ENCODE data around the gene KPNA1. TPM values are rescaled to one million over a fixed set of nuclear protein-coding genes. Genes with fewer than 3 reads are reported as not detected.

The KPNA1 gene
- total RNA-seq (10 to 100 TPM; 23.7 to 42.0 TPM), polyA plus RNA-seq (10 to 100 TPM; 20.7 to 23.3 TPM)

GRCh38 chr3:122514123-122515019, at the start of gene KPNA1:
Gene KPNA1 (minus strand): TSS chr3:122514939. CDS start chr3:122496565, 18,374 bp downstream.
- WGBS, result under 1% methylated on average over 109 of the region's 109 CpGs
- Histone ChIP-seq H3K27ac (ENCODE audit: low read depth in 1 of 2, low read length in 2 of 2) (peak within 1 kb of the TSS; percentile 95 to 98), H3K27me3 (ENCODE audit: control insufficient read depth in 4 of 4, insufficient read depth in 4 of 4, low read length in 3 of 4) (no peaks in the 10 kb centered on the region), H3K36me3 (ENCODE audit: control insufficient read depth in 4 of 4, insufficient read depth in 3 of 4, low read depth in 1 of 4, low read length in 3 of 4) (no peaks in the 10 kb centered on the region), H3K4me1 (ENCODE audit: control insufficient read depth in 4 of 4, insufficient read depth in 4 of 4, low read length in 3 of 4) (peaks cover 3 to 48% (median 35%) of the 10 kb centered on the region in 4 donors), H3K9me3 (ENCODE audit: control insufficient read depth in 4 of 4, low read length in 3 of 4) (no peaks in the 10 kb centered on the region), H3K9ac (ENCODE audit: low read depth in 1 of 2, low read length in 2 of 2) (peak within 1 kb of the TSS; percentile 69 to 82), H3K4me3 (ENCODE audit: low read depth in 1 of 3, low read length in 3 of 3) (peak within 1 kb of the TSS; percentile 82 to 95 (median 89))
- TF ChIP-seq MAX (IDR thresholded peaks at IDR 0.05) (peak; percentile 69), GABPA (IDR thresholded peaks at IDR 0.05 in 1 of 2, conservative IDR thresholded peaks at IDR 0.05 in 1 of 2) (peak in 1 of 2 donors; percentile 33), TAF1 (conservative IDR thresholded peaks at IDR 0.05) (no peak), YY1 (IDR thresholded peaks at IDR 0.05) (peak; percentile 47), EGR1 (IDR thresholded peaks at IDR 0.05; ENCODE audit: low read depth in 2 of 2) (peak in 1 of 2 donors; percentile 67), CTCF (IDR thresholded peaks at IDR 0.05; ENCODE audit: low read depth, low read length, missing input control) (no peak)
- peak; percentile 86 for DNase-seq (ENCODE audit: low spot score)

GRCh38 chr3:122564155-122564912, 49.6 kb upstream of the KPNA1 start, which contains the start of the genes DTX3L and PARP9:
Gene DTX3L (plus strand): TSS chr3:122564338. CDS start chr3:122564427, 89 bp downstream.
Gene PARP9 (minus strand): TSS chr3:122564300. CDS start chr3:122559620, 4,680 bp downstream.
- peak; percentile 34 for TF ChIP-seq YY1 (IDR thresholded peaks at IDR 0.05)
- peak in 1 of 2 donors; percentile 13 for TF ChIP-seq HNF4A (conservative IDR thresholded peaks at IDR 0.05)
- no peak for TF ChIP-seq EGR1 (IDR thresholded peaks at IDR 0.05; ENCODE audit: low read depth in 2 of 2)
- TF ChIP-seq SP1 (IDR thresholded peaks at IDR 0.05), result peak; percentile 54
- peak in 1 of 2 donors; percentile 60 for TF ChIP-seq RXRA (IDR thresholded peaks at IDR 0.05)
- TF ChIP-seq TAF1 (conservative IDR thresholded peaks at IDR 0.05), result peak; percentile 53
- no peak for TF ChIP-seq ATF3 (IDR thresholded peaks at IDR 0.05)
- TF ChIP-seq REST (IDR thresholded peaks at IDR 0.05), result peak; percentile 66
- peak in 1 of 2 donors; percentile 44 for TF ChIP-seq RAD21 (IDR thresholded peaks at IDR 0.05)
- Histone ChIP-seq H3K36me3 (ENCODE audit: control insufficient read depth in 4 of 4, insufficient read depth in 3 of 4, low read depth in 1 of 4, low read length in 3 of 4) (peaks cover 1 to 18% (median 14%) of the 10 kb centered on the region in 4 donors), H3K9ac (ENCODE audit: low read depth in 1 of 2, low read length in 2 of 2) (peak within 1 kb of the TSS; percentile 82 to 96), H3K4me1 (ENCODE audit: control insufficient read depth in 4 of 4, insufficient read depth in 4 of 4, low read length in 3 of 4) (peaks cover 11 to 65% (median 29%) of the 10 kb centered on the region in 4 donors), H3K4me3 (ENCODE audit: low read depth in 1 of 3, low read length in 3 of 3) (peak within 1 kb of the TSS; percentile 81 to 85 (median 84)), H3K27ac (ENCODE audit: low read depth in 1 of 2, low read length in 2 of 2) (peak within 1 kb of the TSS; percentile 94 to 99), H3K27me3 (ENCODE audit: control insufficient read depth in 4 of 4, insufficient read depth in 4 of 4, low read length in 3 of 4) (no peaks in the 10 kb centered on the region), H3K9me3 (ENCODE audit: control insufficient read depth in 4 of 4, low read length in 3 of 4) (no peaks in the 10 kb centered on the region)
- WGBS, result under 1% methylated on average over 56 of the region's 56 CpGs
- peak; percentile 83 for DNase-seq (ENCODE audit: low spot score)
